Aorta (tissue), 5 donors: Measurements from ENCODE around the gene CCDC174. TPM values are rescaled to one million over a fixed set of nuclear protein-coding genes. Genes with fewer than 3 reads are reported as not detected.
A peak's percentile ranks its signal among the peaks of the same experiment; 100 is the strongest.

ENCODE experiments used
- ATAC-seq: fragments of 200-7000 bp; cut with Tn5 transposase; one replicate; pipeline ENCODE4 v1.9.1; 2022; ENCODE audit warnings: moderate library complexity; ENCODE audit not compliant: low FRiP score
- DNase-seq, 2 donors: peaks; one replicate each; pipeline ENCODE4 v3.0.0-alpha.2; 2020
- H3K27ac ChIP-seq, 2 donors: one replicate each; pipeline ENCODE4 v1.5.1; 2013; ENCODE audit warnings: low read length in 2 of 2, mild to moderate bottlenecking in 2 of 2, moderate library complexity in 2 of 2, control low read depth in 1 of 2, inconsistent platforms in 1 of 2, low read depth in 1 of 2
- H3K27me3 ChIP-seq, 2 donors: one replicate each; pipeline ENCODE4 v1.6.1; 2013; ENCODE audit warnings: control low read depth in 1 of 2, low read length in 1 of 2, mild to moderate bottlenecking in 1 of 2, moderate library complexity in 1 of 2; ENCODE audit not compliant: insufficient read depth in 2 of 2, control insufficient read depth in 1 of 2
- H3K36me3 ChIP-seq, 2 donors: one replicate each; pipeline ENCODE4 v1.6.1; 2013; ENCODE audit warnings: control low read depth in 1 of 2, low read length in 1 of 2, mild to moderate bottlenecking in 1 of 2; ENCODE audit not compliant: insufficient read depth in 2 of 2, control insufficient read depth in 1 of 2
- H3K4me1 ChIP-seq, 2 donors: one replicate each; pipeline ENCODE4 v1.6.1; 2013; ENCODE audit warnings: low read length in 2 of 2, control low read depth in 1 of 2, mild to moderate bottlenecking in 1 of 2, moderate library complexity in 1 of 2; ENCODE audit not compliant: insufficient read depth in 2 of 2, control insufficient read depth in 1 of 2
- H3K4me3 ChIP-seq, 2 donors: one replicate each; pipeline ENCODE4 v1.5.1; 2013; ENCODE audit warnings: low read length in 2 of 2, control low read depth in 1 of 2, mild to moderate bottlenecking in 1 of 2
- H3K9me3 ChIP-seq: one replicate; pipeline ENCODE4 v1.6.1; 2013; ENCODE audit warnings: mild to moderate bottlenecking, low read length; ENCODE audit not compliant: control insufficient read depth
- WGBS, 2 donors: extraction: QIAGEN DNeasy Blood & Tissue Kit; methylation state at CpG; one replicate each; pipeline ENCODE4 v1.1.7; 2013; 5-methylcytosine and 5-hydroxymethylcytosine counted together
- intact Hi-C, 2 donors: fragments of 100-400 bp; cut with DNase I; formaldehyde crosslinking; loops; one replicate each; pipeline versions ENCODE4 v1.14.2 to v1.15.0; 2022
- long read RNA-seq, 2 donors: library from polyadenylated mRNA; unstranded; transcript quantifications; one replicate each; pipeline ENCODE4 v2.0.0, GENCODE V29; 2020 to 2021
- polyA plus RNA-seq, 2 donors: library from polyadenylated mRNA; stranded (reverse); fragments of 200-250 nt; gene quantifications; one replicate each; pipeline ENCODE4 v1.2.3, GENCODE V29; 2013
- total RNA-seq, 2 donors: library from RNA; stranded (reverse); fragmentation: NEBNext Ultra II Directional; extraction: Animal tissue kit (Norgen Biotek cat#: 25700); gene quantifications; one replicate each; pipeline ENCODE4 v1.2.1, GENCODE V29; 2021
- donor health status: healthy with polysubstance abuse.
- donor health status: Bipolar disorder and iron deficiency.
- donor health status: DM: no; HTN: no; CAD: no.
- donor health status: DM: no; HTN: no; CAD: no.
- donor health status: DM: yes; HTN: yes; CAD: no.

The CCDC174 gene
- total RNA-seq, result 10 to 100 TPM; 19.3 to 25.2 TPM
- polyA plus RNA-seq, result 10 to 100 TPM; 21.4 to 30.1 TPM
- long read RNA-seq, donor 1, transcript CCDC174-204 (7 exons, 1,139 nt), result major isoform, 8 of 20 reads
- long read RNA-seq, donor 1, partial matches to known transcripts, result 8 of 20 reads
- long read RNA-seq, donor 1, other reads (novel, unspliced or antisense), result 3 of 20 reads
- long read RNA-seq, donor 2, partial matches to known transcripts, result 6 of 13 reads
- long read RNA-seq, donor 2, other reads (novel, unspliced or antisense), result 3 of 13 reads

DNA sequence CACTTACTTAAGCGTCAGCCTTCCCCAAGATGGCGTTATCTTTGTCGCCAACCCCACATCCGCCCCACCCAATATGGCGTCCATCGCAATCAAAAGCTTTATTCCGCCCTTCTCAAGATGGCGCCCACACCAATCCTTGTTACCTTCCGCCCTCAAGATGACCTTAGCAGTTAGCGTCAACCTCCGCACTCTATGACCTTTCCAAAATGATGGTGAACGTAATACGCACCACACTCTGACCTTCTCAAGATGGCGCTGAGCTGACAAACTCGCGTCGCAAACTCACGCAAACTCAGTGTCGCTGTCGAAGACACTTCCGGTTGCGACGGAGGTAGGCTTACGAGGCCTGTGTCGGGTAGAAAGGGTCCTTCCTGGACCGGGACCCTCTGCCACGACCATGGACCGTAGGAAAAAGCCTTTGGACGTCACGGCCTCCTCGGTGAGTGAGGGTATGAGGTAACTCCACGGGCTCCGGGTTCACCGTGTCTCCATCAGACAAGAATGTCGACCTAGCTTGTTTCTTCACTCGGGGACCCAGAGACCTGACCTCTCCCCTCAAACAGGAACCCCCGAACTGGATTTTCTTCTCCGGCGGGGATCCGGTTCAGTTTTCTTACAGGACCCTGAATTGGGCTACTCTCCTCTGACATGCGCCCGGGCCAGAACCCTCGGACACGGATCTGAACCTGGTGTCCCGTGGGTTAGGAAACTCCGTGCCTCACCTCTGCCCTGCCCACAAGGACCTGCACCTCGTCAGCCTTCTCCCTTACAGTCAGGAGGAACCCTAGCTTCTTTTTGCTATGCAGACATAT is at the start of gene CCDC174:
CCDC174 (plus strand) TSS at position 323 of the 812 bp plus-strand sequence; CDS start at position 398, 75 bp downstream.
- intact Hi-C loops, result loop anchor here in 1 of 2 donors (1.0 to 10.0 kb wide), 3 partner anchors 296 to 757 kb away; partner anchors contain the start of genes NR2C2 and TMEM43
- DNase-seq, result peak; percentile 95 to 96
- WGBS, 2 donors, result 0 to 1% methylated on average over 47 of the region's 47 CpGs

DNA sequence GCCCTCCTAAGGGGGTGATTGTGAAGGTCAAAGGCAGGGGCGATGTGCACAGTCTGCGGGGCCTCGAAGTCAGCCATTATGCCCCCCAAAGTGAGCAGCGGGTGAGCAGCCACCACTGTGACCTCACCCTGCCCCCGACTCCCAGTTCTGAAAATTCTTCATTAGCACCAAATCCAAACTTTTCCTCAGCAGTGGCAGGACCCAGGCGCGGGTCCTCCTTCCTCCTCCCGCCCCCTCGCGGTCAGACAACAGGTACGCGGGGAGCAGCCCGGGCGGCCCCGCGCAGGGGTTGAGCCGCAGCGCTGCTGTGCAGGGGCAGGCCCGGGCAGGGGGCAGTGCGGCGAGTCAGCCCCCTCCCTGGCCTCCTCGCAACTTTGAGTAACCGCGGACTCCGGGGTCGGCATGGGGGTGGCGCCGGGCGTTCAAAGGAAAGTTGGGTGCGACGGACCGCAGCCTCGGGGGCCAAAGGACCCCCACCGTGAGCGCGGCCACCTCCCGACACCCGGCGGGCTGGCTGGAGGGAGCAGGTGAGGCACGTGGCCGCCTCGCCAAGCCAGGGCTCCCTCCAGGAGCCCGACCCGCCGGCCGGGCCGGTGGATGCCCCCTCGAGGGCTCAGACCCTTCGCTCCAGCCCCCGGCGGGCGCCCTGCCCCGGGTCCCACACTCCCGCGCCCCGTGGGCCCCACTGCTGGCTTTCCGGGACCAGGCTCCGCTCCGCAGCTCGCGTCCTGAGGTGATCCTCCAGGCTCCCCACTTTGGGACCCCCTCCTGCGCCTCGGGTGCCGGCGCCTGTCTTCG is 49.4 kb upstream of the CCDC174 start:
- Histone ChIP-seq H3K27me3 (peaks cover 0 to 1% of the 10 kb centered on the region in 2 donors), H3K4me1 (no peaks in the 10 kb centered on the region), H3K9me3 (no peaks in the 10 kb centered on the region), H3K36me3 (no peaks in the 10 kb centered on the region), H3K27ac (no peak overlapping the region), H3K4me3 (peak overlapping the region in 1 of 2 donors; percentile 36)
- ATAC-seq, result no peak
- DNase-seq, result no peak
- 2 to 3% methylated on average over 53 to 66 of the region's 66 CpGs for WGBS, 2 donors
- intact Hi-C loops, result no loop called here

More for the DNA sequence above, at the start of gene CCDC174:
- Histone ChIP-seq H3K27me3 (no peaks in the 10 kb centered on the region), H3K4me3 (peak within 1 kb of the TSS; percentile 72 to 91), H3K9me3 (no peaks in the 10 kb centered on the region), H3K4me1 (peaks cover 0 to 4% of the 10 kb centered on the region in 2 donors), H3K27ac (peak within 1 kb of the TSS in 1 of 2 donors; percentile 85), H3K36me3 (peaks cover 0 to 4% of the 10 kb centered on the region in 2 donors)
- peak; percentile 100 for ATAC-seq

DNA sequence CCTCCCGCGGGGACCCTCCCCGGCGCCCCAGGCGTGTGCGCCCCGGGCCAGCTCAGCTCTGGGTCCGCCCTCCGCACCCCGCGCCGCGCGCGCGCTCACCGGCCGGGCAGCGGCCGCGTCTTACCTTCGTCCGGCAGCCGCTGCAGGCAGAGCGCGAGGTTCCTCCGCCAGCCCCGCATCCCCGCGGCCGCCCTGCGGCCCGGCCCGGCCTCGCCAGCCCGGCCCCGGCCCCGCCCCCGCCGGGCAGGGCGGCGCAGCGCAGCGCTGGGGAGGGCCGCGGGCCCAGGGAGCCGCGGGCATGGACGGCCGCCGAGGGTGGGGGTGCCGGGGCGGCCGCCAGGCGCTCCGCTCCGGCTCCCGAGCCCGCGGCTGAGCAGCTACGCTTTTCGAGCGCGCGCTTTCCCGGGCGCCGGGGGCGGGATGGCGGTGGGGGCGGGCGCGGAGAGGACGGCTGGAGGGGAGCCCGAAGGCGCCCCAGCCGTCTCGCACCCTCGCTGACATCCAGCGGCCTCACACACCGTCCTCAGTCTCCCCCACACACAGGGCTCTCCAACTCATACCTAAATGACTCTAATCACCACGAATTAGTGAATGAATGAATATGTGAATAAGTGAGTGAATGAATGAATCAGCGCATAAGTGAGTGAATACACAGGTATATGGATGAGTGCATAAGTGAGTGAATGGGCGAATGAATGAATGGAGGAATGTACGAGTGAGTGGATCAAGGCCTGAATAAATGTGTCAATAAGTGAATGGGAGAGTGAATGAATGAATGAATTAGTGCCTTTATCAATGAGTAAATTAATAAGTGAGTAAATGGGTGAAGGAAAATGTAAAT is 48.5 kb upstream of the CCDC174 start:
- 4 to 21% methylated on average over 12 to 85 of the region's 85 CpGs for WGBS, 2 donors
- no peak for DNase-seq
- ATAC-seq, result no peak

DNA sequence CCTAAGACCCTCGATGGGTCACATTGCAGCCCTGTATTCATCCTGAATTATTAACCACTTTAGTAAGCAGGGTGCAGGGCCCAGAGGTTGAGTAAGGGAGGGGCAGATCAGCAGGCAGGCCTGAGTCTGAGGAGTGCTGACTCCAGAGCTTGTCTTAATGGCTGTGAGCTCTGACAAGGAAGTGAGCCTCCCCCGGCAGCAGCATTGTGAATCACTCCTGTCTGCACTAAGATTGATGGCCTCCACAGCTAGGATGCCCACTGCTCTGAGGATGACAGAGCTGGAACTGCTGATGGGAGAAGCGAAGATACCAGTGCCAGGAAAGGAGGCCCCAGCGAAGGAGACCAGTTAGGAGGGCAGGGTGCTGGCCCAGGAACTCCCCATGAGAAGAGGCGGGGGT is 46.5 kb upstream of the CCDC174 start:
- no peaks in the 10 kb centered on the region for H3K9me3 ChIP-seq
- no peak for ATAC-seq
- DNase-seq, result no peak
- 74 to 77% methylated on average over 5 of the region's 5 CpGs for WGBS, 2 donors
- H3K27ac ChIP-seq, result no peak overlapping the region
- no peaks in the 10 kb centered on the region for H3K4me1 ChIP-seq
- no peak overlapping the region for H3K4me3 ChIP-seq
- no peaks in the 10 kb centered on the region for H3K36me3 ChIP-seq
- H3K27me3 ChIP-seq, result peaks cover 0 to 1% of the 10 kb centered on the region in 2 donors
- intact Hi-C loops, result no loop called here

More for the DNA sequence above, 48.5 kb upstream of the CCDC174 start:
- peak overlapping the region in 1 of 2 donors; percentile 36 for H3K4me3 ChIP-seq
- H3K36me3 ChIP-seq, result no peaks in the 10 kb centered on the region
- H3K4me1 ChIP-seq, result no peaks in the 10 kb centered on the region
- intact Hi-C loops, result no loop called here
- no peaks in the 10 kb centered on the region for H3K9me3 ChIP-seq
- no peak overlapping the region for H3K27ac ChIP-seq
- H3K27me3 ChIP-seq, result peaks cover 0 to 1% of the 10 kb centered on the region in 2 donors

DNA sequence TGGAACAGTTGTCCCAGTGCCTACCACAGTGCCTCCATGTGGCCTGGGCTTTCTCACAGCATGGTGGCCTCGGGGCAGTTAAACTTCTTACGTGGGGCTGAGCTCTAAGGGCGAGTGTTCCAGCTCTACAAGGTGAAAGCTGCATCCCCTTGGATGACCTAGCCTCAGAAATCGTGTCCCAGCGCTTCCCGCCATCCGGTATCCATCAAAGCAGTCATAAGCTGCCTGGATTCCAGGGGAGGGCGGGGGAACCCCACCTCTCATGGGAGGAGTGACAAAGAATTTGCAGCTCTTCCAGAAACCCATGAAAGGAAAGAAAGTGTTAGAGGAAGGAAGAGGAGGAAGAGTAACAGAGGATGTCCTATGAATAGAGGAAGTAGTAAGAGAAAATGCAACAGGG is 45.8 kb upstream of the CCDC174 start:
- H3K4me1 ChIP-seq, result no peaks in the 10 kb centered on the region
- H3K9me3 ChIP-seq, result no peaks in the 10 kb centered on the region
- ATAC-seq (no peak), DNase-seq (no peak)
- no peak overlapping the region for H3K4me3 ChIP-seq
- intact Hi-C loops, result no loop called here
- H3K36me3 ChIP-seq, result no peaks in the 10 kb centered on the region
- no peak overlapping the region for H3K27ac ChIP-seq
- 77% methylated on average over 8 of the region's 8 CpGs for WGBS, 2 donors
- peaks cover 0 to 1% of the 10 kb centered on the region in 2 donors for H3K27me3 ChIP-seq

DNA sequence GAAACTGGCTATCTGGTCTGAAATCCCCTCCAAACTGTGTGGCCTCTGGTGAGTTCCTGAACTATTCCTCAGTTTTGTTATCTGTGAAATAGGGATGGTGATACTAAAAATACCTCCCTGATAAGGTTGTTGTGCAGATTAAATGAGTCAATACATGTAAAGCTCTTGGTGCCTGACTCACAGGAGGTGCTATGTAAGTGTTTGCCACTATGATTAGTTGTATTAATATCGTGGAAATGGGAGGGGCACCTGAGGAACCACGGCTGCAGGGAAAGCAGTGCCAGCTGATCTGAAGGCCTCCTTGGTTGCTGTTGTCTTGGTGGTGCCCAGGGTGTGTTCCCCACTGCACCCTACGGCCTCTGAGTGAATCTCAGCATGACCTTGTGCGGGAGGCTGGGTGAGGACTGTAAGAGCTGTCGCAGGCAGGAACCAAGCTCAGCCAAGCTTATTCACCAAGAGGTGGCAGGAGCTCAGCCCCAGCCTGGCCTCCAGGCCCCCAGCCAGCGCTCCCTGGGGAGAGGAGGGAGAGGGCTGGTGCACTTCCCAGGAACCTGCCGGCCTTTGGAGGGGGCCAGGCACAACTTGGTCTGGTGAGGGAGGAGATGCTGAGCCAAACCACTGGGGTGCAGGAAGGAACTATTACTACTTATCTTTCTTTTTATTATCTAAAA is 44.8 kb upstream of the CCDC174 start:
- Histone ChIP-seq H3K4me3 (no peak overlapping the region), H3K27ac (no peak overlapping the region), H3K9me3 (no peaks in the 10 kb centered on the region), H3K36me3 (no peaks in the 10 kb centered on the region), H3K4me1 (no peaks in the 10 kb centered on the region), H3K27me3 (no peaks in the 10 kb centered on the region)
- no peak for ATAC-seq
- 42 to 48% methylated on average over 6 to 7 of the region's 7 CpGs for WGBS, 2 donors
- intact Hi-C loops, result no loop called here
- DNase-seq, result no peak

DNA sequence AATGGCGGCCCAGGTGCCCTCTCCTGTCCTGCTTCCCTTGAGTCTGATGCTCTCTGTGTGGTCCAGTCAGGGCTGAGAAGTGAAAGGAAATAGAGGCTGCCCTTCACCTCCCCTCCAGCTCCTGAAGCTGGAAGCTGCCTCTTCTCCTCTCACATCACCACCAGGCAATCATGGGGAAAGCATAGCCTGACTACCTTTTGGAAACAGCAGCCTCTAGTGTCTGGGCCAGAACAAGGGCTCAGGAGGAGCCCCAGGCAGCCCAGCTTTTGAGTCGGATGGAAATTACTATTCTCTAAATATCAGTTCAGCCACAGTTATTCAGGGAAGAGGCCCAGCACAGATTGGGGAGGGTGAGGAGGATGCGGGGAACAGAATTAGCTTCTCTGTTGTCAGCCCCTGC is 43.3 kb upstream of the CCDC174 start:
- Histone ChIP-seq H3K36me3 (no peaks in the 10 kb centered on the region), H3K27ac (no peak overlapping the region), H3K27me3 (no peaks in the 10 kb centered on the region), H3K4me3 (no peak overlapping the region), H3K9me3 (no peaks in the 10 kb centered on the region), H3K4me1 (no peaks in the 10 kb centered on the region)
- 62 to 76% methylated on average over 3 of the region's 3 CpGs for WGBS, 2 donors
- intact Hi-C loops, result no loop called here
- no peak for DNase-seq
- no peak for ATAC-seq
